Lower leg skin (tissue), 3 donors: ENCODE results near the gene FBXO2.

Experiments used
- CTCF ChIP-seq, 3 donors: fragments of 450-650 bp; IDR thresholded peaks; one replicate each; pipeline ENCODE4 v1.5.1; 2016; ENCODE audit warnings: antibody characterized with exemption in 3 of 3, mild to moderate bottlenecking in 3 of 3, moderate library complexity in 2 of 3
- POLR2A ChIP-seq, 2 donors: fragments of 450-650 bp; IDR thresholded peaks; one replicate each; pipeline ENCODE4 v1.6.1; 2016 to 2017; ENCODE audit warnings: antibody characterized with exemption in 2 of 2, mild to moderate bottlenecking in 1 of 2, moderate library complexity in 1 of 2

DNA sequence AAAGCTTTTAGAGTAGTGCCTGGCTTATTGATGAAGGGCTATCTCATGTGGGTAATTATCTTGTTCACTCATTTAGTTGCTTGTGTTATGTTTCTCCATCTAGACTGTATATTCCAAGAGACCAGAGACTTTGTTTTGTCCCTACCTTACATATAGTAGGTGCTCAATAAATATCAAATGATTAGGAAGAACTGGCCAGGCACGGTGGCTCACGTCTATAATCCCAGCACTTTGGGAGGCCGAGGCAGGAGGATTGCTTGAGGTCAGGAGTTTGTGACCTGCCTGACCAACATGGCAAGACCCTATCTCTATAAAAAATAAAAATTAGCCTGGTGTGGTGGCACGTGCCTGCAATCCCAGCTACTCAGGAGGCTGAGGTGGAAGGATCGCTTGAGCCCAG is 9.0 kb downstream of the FBXO2 start:
- TF ChIP-seq CTCF (IDR thresholded peaks at IDR 0.05) = no peak
- no peak for TF ChIP-seq POLR2A (IDR thresholded peaks at IDR 0.05)
